Measurements from ENCODE around the gene SP140. TPM values are rescaled to one million over a fixed set of nuclear protein-coding genes. Genes with fewer than 3 reads are reported as not detected.
"Not testable (repeated sequence)": the region's sequence is repeated elsewhere in the genome, so short reads cannot be mapped to it uniquely, and the experiment has no call there.

Gene SP140
- polyA plus RNA-seq, 2 of the 4 experiments (the other 2 are of a cell fraction) = 0.10 TPM; not detected in 1

DNA sequence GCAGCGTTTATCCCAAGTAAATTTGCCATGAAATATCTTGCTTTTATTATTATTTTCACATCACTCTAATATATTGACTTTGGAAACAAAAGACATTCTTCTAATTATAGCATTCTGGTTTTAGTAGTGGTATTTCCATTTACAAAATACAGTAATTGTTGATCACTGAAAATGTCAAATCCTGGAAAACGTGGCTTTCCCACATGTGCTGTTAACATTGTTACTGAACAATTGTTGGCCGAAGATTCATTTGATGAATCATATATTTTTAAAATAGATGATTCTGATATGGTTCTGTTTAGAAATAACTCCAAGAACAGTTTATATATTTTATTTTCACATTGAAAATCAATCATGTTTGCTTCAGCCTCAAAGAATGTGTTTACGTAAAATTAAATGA lies 32.9 kb downstream of the SP140 start:
- ChIA-PET CTCF (interaction anchor here (1.2 kb wide), 1 partner anchor 336 kb away, joined by 3 read pairs; no protein-coding TSS in a partner anchor), POLR2A (no interaction called here)
- H3K27ac ChIP-seq = no peak overlapping the region
- no peak overlapping the region for H3K4me3 ChIP-seq
- H3K9me3 ChIP-seq = no peaks in the 10 kb centered on the region
- no peak overlapping the region for H3K4me2 ChIP-seq
- FAIRE-seq = no peak
- ATAC-seq = no peak
- WGBS (ENCODE audit: missing lambda C conversion rate) = 38% methylated on average over 4 of the region's 4 CpGs
- TF ChIP-seq RARB (CRISPR knock-in tag; IDR thresholded peaks at IDR 0.05) = no peak
- no peak for DNase-seq (ENCODE audit: low read depth in 1 of 2, low spot score in 1 of 2)
- H3K4me1 ChIP-seq = no peaks in the 10 kb centered on the region

DNA sequence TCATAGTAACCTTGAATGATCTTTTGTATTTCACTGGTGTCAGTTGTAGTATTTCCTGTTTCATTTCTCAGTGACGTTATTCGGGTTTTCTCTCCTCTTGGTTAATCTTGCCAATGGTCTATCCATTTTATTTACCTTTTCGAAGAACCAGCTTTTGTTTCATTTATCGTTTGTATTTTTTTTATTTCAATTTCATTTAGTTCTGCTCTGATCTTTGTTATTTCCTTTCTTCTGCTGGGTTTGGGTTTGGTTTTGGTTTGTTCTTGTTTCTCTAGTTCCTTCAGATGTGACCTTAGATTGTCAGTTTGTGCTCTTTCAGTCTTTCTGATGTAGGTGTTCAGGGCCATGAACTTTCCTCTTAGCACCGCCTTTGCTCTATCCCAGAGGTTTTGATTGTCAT lies 36.7 kb downstream of the SP140 start:
- TF ChIP-seq NPAS2 (CRISPR knock-in tag; IDR thresholded peaks at IDR 0.05; ENCODE audit: borderline replicate concordance) (no peak), KDM5A (IDR thresholded peaks at IDR 0.05) (no peak)
- TF ChIP-seq, protein P1, sequence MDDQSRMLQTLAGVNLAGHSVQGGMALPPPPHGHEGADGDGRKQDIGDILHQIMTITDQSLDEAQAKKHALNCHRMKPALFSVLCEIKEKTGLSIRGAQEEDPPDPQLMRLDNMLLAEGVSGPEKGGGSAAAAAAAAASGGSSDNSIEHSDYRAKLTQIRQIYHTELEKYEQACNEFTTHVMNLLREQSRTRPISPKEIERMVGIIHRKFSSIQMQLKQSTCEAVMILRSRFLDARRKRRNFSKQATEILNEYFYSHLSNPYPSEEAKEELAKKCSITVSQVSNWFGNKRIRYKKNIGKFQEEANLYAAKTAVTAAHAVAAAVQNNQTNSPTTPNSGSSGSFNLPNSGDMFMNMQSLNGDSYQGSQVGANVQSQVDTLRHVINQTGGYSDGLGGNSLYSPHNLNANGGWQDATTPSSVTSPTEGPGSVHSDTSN (IDR thresholded peaks at IDR 0.05) = no peak
- TF ChIP-seq, protein P2, sequence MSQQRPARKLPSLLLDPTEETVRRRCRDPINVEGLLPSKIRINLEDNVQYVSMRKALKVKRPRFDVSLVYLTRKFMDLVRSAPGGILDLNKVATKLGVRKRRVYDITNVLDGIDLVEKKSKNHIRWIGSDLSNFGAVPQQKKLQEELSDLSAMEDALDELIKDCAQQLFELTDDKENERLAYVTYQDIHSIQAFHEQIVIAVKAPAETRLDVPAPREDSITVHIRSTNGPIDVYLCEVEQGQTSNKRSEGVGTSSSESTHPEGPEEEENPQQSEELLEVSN (IDR thresholded peaks at IDR 0.05; ENCODE audit: borderline replicate concordance, low read depth) = no peak

DNA sequence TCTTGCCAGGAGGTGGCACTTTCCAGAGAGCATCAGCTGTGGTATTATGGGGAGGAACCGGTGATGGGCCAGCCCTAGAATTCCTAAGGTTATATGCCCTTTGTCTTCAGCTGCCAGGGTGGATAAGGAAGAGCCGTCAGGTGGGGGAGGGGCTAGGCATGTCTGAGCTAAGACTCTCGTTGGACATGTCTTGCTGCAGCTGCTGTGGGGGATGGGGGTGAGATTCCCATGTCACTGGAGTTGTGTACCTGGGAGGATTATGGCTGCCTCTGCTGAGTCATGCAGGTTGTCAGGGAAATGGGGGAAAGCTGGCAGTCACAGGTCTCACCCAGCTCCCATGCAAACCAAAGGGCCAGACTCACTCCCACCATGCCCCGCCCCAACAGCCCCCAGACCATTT lies 39.4 kb downstream of the SP140 start:
- POLR2A ChIA-PET; H3K27ac ChIP-seq; DNase-seq (ENCODE audit: low read depth in 1 of 2, low spot score in 1 of 2); FAIRE-seq; H3K4me3 ChIP-seq; H3K9me3 ChIP-seq; H3K4me1 ChIP-seq; CTCF ChIA-PET; H3K4me2 ChIP-seq; ATAC-seq: not testable (repeated sequence)
- 47% methylated on average over 4 of the region's 4 CpGs for WGBS (ENCODE audit: missing lambda C conversion rate)

More for the DNA sequence above, 36.7 kb downstream of the SP140 start:
- FAIRE-seq = no peak
- no peaks in the 10 kb centered on the region for H3K4me1 ChIP-seq
- no peaks in the 10 kb centered on the region; the same call in 2 of the 3 replicates for H3K9me3 ChIP-seq
- DNase-seq (ENCODE audit: low read depth in 1 of 2, low spot score in 1 of 2) = no peak
- H3K4me2 ChIP-seq = no peak overlapping the region
- no peak overlapping the region for H3K27ac ChIP-seq
- ChIA-PET CTCF (no interaction called here), POLR2A (no interaction called here)
- no peak overlapping the region for H3K4me3 ChIP-seq
- ATAC-seq = no peak
- 60% methylated on average over 5 of the region's 5 CpGs for WGBS (ENCODE audit: missing lambda C conversion rate)

DNA sequence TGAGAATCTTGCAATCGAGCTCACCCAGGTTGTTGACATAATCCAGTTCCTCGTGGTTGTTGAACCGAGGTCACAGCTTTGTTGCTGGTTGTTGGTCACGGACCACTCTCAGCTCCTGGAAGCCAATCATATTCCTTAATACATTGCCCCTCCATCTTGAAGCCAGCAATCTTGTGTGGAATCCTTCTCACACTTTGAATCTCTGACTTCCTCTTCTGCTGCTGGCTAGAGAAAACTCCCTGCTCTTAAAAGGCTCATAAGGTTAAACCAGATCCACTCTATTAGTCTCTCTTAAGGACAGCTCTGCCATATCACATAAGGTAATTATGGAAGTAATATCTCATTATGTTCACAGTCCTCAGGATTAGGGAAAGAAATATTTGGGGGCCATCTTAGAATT lies 41.1 kb downstream of the SP140 start:
- ATAC-seq (no peak), DNase-seq (ENCODE audit: low read depth in 1 of 2, low spot score in 1 of 2) (no peak), FAIRE-seq (no peak)
- no peak overlapping the region for H3K4me3 ChIP-seq
- H3K27ac ChIP-seq = no peak overlapping the region
- ChIA-PET CTCF (interaction anchor here (0.6 kb wide), 1 partner anchor 355 kb away, joined by 3 read pairs; no protein-coding TSS in a partner anchor), POLR2A (no interaction called here)
- H3K4me2 ChIP-seq = no peak overlapping the region
- TF ChIP-seq SREBF2 (IDR thresholded peaks at IDR 0.05) = no peak
- no peak for TF ChIP-seq POLR2A (IDR thresholded peaks at IDR 0.05; ENCODE audit: low read length)
- TF ChIP-seq RARB (CRISPR knock-in tag; IDR thresholded peaks at IDR 0.05) = no peak
- no peak for TF ChIP-seq SMC3 (IDR thresholded peaks at IDR 0.05)
- no peak for TF ChIP-seq RNF2 (IDR thresholded peaks at IDR 0.05; ENCODE audit: borderline replicate concordance, low read depth)
- 28% methylated on average over 4 of the region's 4 CpGs for WGBS (ENCODE audit: missing lambda C conversion rate)
- no peaks in the 10 kb centered on the region; the same call in 2 of the 3 replicates for H3K9me3 ChIP-seq
- no peaks in the 10 kb centered on the region for H3K4me1 ChIP-seq

DNA sequence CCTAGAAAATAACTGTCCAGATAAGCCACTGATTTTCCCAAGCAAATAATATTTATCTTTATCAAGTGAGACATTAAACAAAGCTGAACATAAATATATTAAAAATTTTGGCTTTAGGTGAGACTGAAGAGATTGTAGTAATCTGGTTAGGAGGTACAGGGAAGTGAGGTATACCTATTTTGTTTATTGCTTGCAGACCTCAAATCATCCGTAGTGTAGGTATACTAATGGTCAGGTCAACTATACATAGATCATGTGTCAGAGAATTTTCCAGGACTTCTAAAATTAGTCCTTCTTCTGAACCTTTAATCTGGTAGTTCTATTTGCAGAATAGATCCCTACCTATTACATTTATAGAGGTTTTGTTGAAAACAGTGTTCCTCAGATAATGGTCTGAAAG lies 41.5 kb downstream of the SP140 start:
- DNase-seq (ENCODE audit: low read depth in 1 of 2, low spot score in 1 of 2) (no peak), ATAC-seq (no peak), FAIRE-seq (no peak)
- H3K4me3 ChIP-seq = no peak overlapping the region
- ChIA-PET CTCF (no interaction called here), POLR2A (no interaction called here)
- no peaks in the 10 kb centered on the region for H3K4me1 ChIP-seq
- WGBS (ENCODE audit: missing lambda C conversion rate) = 61% methylated on average over 1 of the region's 1 CpG
- peaks cover 2% of the 10 kb centered on the region; the same call in 1 of the 3 replicates for H3K9me3 ChIP-seq
- no peak overlapping the region for H3K4me2 ChIP-seq
- H3K27ac ChIP-seq = no peak overlapping the region
- no peak for TF ChIP-seq FOSL2 (IDR thresholded peaks at IDR 0.05)
- no peak for TF ChIP-seq FOSL2 (CRISPR knock-in tag; IDR thresholded peaks at IDR 0.05)
- no peak for TF ChIP-seq CHD2 (IDR thresholded peaks at IDR 0.05; ENCODE audit: low read length, partially characterized antibody)
- TF ChIP-seq, protein P3, sequence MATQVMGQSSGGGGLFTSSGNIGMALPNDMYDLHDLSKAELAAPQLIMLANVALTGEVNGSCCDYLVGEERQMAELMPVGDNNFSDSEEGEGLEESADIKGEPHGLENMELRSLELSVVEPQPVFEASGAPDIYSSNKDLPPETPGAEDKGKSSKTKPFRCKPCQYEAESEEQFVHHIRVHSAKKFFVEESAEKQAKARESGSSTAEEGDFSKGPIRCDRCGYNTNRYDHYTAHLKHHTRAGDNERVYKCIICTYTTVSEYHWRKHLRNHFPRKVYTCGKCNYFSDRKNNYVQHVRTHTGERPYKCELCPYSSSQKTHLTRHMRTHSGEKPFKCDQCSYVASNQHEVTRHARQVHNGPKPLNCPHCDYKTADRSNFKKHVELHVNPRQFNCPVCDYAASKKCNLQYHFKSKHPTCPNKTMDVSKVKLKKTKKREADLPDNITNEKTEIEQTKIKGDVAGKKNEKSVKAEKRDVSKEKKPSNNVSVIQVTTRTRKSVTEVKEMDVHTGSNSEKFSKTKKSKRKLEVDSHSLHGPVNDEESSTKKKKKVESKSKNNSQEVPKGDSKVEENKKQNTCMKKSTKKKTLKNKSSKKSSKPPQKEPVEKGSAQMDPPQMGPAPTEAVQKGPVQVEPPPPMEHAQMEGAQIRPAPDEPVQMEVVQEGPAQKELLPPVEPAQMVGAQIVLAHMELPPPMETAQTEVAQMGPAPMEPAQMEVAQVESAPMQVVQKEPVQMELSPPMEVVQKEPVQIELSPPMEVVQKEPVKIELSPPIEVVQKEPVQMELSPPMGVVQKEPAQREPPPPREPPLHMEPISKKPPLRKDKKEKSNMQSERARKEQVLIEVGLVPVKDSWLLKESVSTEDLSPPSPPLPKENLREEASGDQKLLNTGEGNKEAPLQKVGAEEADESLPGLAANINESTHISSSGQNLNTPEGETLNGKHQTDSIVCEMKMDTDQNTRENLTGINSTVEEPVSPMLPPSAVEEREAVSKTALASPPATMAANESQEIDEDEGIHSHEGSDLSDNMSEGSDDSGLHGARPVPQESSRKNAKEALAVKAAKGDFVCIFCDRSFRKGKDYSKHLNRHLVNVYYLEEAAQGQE (IDR thresholded peaks at IDR 0.05) = no peak
- no peak for TF ChIP-seq MYC (IDR thresholded peaks at IDR 0.05; ENCODE audit: borderline replicate concordance, low read length)
- TF ChIP-seq, protein P4, sequence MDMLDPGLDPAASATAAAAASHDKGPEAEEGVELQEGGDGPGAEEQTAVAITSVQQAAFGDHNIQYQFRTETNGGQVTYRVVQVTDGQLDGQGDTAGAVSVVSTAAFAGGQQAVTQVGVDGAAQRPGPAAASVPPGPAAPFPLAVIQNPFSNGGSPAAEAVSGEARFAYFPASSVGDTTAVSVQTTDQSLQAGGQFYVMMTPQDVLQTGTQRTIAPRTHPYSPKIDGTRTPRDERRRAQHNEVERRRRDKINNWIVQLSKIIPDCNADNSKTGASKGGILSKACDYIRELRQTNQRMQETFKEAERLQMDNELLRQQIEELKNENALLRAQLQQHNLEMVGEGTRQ (IDR thresholded peaks at IDR 0.05) = no peak
- no peak for TF ChIP-seq EHMT2 (IDR thresholded peaks at IDR 0.05; ENCODE audit: low read depth)
- no peak for TF ChIP-seq POLR2A (IDR thresholded peaks at IDR 0.05; ENCODE audit: low read length)
- TF ChIP-seq JUNB (IDR thresholded peaks at IDR 0.05) = no peak
- TF ChIP-seq POLR2AphosphoS2 (conservative IDR thresholded peaks at IDR 0.05; ENCODE audit: low read length) = no peak
- TF ChIP-seq TFCP2L1 (CRISPR knock-in tag; IDR thresholded peaks at IDR 0.05) = no peak
- TF ChIP-seq CBX2 (IDR thresholded peaks at IDR 0.05; ENCODE audit: borderline replicate concordance, low read depth) = no peak
- TF ChIP-seq BHLHE40 (IDR thresholded peaks at IDR 0.05; ENCODE audit: low read depth, low read length) = no peak
- TF ChIP-seq, protein P5, sequence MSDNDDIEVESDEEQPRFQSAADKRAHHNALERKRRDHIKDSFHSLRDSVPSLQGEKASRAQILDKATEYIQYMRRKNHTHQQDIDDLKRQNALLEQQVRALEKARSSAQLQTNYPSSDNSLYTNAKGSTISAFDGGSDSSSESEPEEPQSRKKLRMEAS (IDR thresholded peaks at IDR 0.05) = no peak
- TF ChIP-seq GATA3 (IDR thresholded peaks at IDR 0.05; ENCODE audit: borderline replicate concordance) = no peak

Data from A549 (cell line).